ENCODE results near the gene GRAMD4. TPM values are rescaled to one million over a fixed set of nuclear protein-coding genes. Genes with fewer than 3 reads are reported as not detected.

GRAMD4 gene
- total RNA-seq, 2 experiments from 2014 or later, result 35.4 to 44.6 TPM

- H3K4me3 Mint-ChIP-seq, result no peak overlapping the region
Measured at GRCh38 chr22:46667245-46667623, 47.0 kb downstream of the GRAMD4 start.

GRCh38 chr22:46668116-46668515 lies 47.9 kb downstream of the GRAMD4 start:
- no peaks in the 10 kb centered on the region for H3K36me3 Mint-ChIP-seq

More at GRCh38 chr22:46667245-46667623, 47.0 kb downstream of the GRAMD4 start:
- Mint-ChIP-seq H3K36me3 (no peaks in the 10 kb centered on the region), H3K9me3 (ENCODE audit: low read depth) (no peaks in the 10 kb centered on the region), H3K4me1 (no peaks in the 10 kb centered on the region), H3K27me3 (no peaks in the 10 kb centered on the region), H3K27ac (no peak overlapping the region)
- no peak for ATAC-seq
- no peak for DNase-seq
- CTCF ChIA-PET, result no interaction called here

GRCh38 chr22:46669201-46669600 lies 49.0 kb downstream of the GRAMD4 start:
- H3K36me3 Mint-ChIP-seq, result no peaks in the 10 kb centered on the region
- H3K4me1 Mint-ChIP-seq, result peaks cover 12% of the 10 kb centered on the region
- no peaks in the 10 kb centered on the region for H3K9me3 Mint-ChIP-seq (ENCODE audit: low read depth)
- no peak overlapping the region for H3K27ac Mint-ChIP-seq
- CTCF ChIA-PET, result interaction anchor here (0.6 to 1.1 kb wide), 2 partner anchors 47 to 302 kb away, joined by 3 to 4 read pairs; no protein-coding TSS in a partner anchor
- DNase-seq (no peak), ATAC-seq (no peak)
- no peak overlapping the region for H3K4me3 Mint-ChIP-seq
- H3K27me3 Mint-ChIP-seq, result no peaks in the 10 kb centered on the region

More at GRCh38 chr22:46668116-46668515, 47.9 kb downstream of the GRAMD4 start:
- H3K4me3 Mint-ChIP-seq, result no peak overlapping the region
- no peaks in the 10 kb centered on the region for H3K27me3 Mint-ChIP-seq
- no peaks in the 10 kb centered on the region for H3K9me3 Mint-ChIP-seq (ENCODE audit: low read depth)
- H3K27ac Mint-ChIP-seq, result no peak overlapping the region
- CTCF ChIA-PET, result no interaction called here
- peaks cover 2% of the 10 kb centered on the region for H3K4me1 Mint-ChIP-seq
- ATAC-seq (no peak), DNase-seq (no peak)

- Mint-ChIP-seq H3K4me1 (peaks cover 23% of the 10 kb centered on the region), H3K27ac (no peak overlapping the region), H3K4me3 (no peak overlapping the region), H3K9me3 (ENCODE audit: low read depth) (no peaks in the 10 kb centered on the region), H3K27me3 (no peaks in the 10 kb centered on the region), H3K36me3 (no peaks in the 10 kb centered on the region)
- ATAC-seq, result no peak
- CTCF ChIA-PET, result interaction anchor here (0.9 kb wide), 1 partner anchor 109 kb away, joined by 3 read pairs; no protein-coding TSS in a partner anchor
- no peak for DNase-seq
Measured at GRCh38 chr22:46671824-46672432, 51.7 kb downstream of the GRAMD4 start.

- no peak overlapping the region for H3K4me3 Mint-ChIP-seq
- H3K36me3 Mint-ChIP-seq, result no peaks in the 10 kb centered on the region
- no peaks in the 10 kb centered on the region for H3K9me3 Mint-ChIP-seq (ENCODE audit: low read depth)
- H3K27me3 Mint-ChIP-seq, result no peaks in the 10 kb centered on the region
- CTCF ChIA-PET, result interaction anchor here (1.7 kb wide), 1 partner anchor 110 kb away, joined by 7 read pairs; no protein-coding TSS in a partner anchor
- no peak overlapping the region for H3K27ac Mint-ChIP-seq
- H3K4me1 Mint-ChIP-seq, result peaks cover 24% of the 10 kb centered on the region
- ATAC-seq (no peak), DNase-seq (no peak)
Measured at GRCh38 chr22:46672731-46673130, 52.5 kb downstream of the GRAMD4 start.

GRCh38 chr22:46673205-46673604 lies 53.0 kb downstream of the GRAMD4 start:
- Mint-ChIP-seq H3K27me3 (no peaks in the 10 kb centered on the region), H3K4me3 (no peak overlapping the region), H3K27ac (no peak overlapping the region), H3K9me3 (ENCODE audit: low read depth) (no peaks in the 10 kb centered on the region), H3K4me1 (peaks cover 27% of the 10 kb centered on the region), H3K36me3 (no peaks in the 10 kb centered on the region)
- ATAC-seq (no peak), DNase-seq (no peak)
- CTCF ChIA-PET, result interaction anchor here (1.7 kb wide), 1 partner anchor 110 kb away, joined by 7 read pairs; no protein-coding TSS in a partner anchor

- H3K27ac Mint-ChIP-seq, result peak overlapping the region; percentile 95
- DNase-seq, result no peak
- peaks cover 27% of the 10 kb centered on the region for H3K4me1 Mint-ChIP-seq
- H3K4me3 Mint-ChIP-seq, result peak overlapping the region; percentile 80
- H3K9me3 Mint-ChIP-seq (ENCODE audit: low read depth), result no peaks in the 10 kb centered on the region
- H3K36me3 Mint-ChIP-seq, result no peaks in the 10 kb centered on the region
- H3K27me3 Mint-ChIP-seq, result no peaks in the 10 kb centered on the region
- peak; percentile 28 for ATAC-seq
- CTCF ChIA-PET, result interaction anchor here (1.7 kb wide), 1 partner anchor 111 kb away, joined by 7 read pairs; no protein-coding TSS in a partner anchor
Measured at GRCh38 chr22:46673662-46674236, 53.6 kb downstream of the GRAMD4 start.

- peak; percentile 90 for ATAC-seq
- peak overlapping the region; percentile 95 for H3K27ac Mint-ChIP-seq
- H3K36me3 Mint-ChIP-seq, result no peaks in the 10 kb centered on the region
Measured at GRCh38 chr22:46674367-46674781, 54.2 kb downstream of the GRAMD4 start.

GRCh38 chr22:46674906-46675305 lies 54.7 kb downstream of the GRAMD4 start:
- H3K27ac Mint-ChIP-seq, result peak overlapping the region; percentile 95
- ATAC-seq, result peak; percentile 5
- no peak for DNase-seq
- H3K9me3 Mint-ChIP-seq (ENCODE audit: low read depth), result no peaks in the 10 kb centered on the region
- peak overlapping the region; percentile 80 for H3K4me3 Mint-ChIP-seq
- no peaks in the 10 kb centered on the region for H3K36me3 Mint-ChIP-seq
- peaks cover 27% of the 10 kb centered on the region for H3K4me1 Mint-ChIP-seq
- no peaks in the 10 kb centered on the region for H3K27me3 Mint-ChIP-seq
- CTCF ChIA-PET, result no interaction called here

More at GRCh38 chr22:46674367-46674781, 54.2 kb downstream of the GRAMD4 start:
- Mint-ChIP-seq H3K4me3 (peak overlapping the region; percentile 80), H3K27me3 (no peaks in the 10 kb centered on the region), H3K4me1 (peaks cover 27% of the 10 kb centered on the region), H3K9me3 (ENCODE audit: low read depth) (no peaks in the 10 kb centered on the region)
- DNase-seq, result peak; percentile 93
- CTCF ChIA-PET, result interaction anchor here (1.7 kb wide), 1 partner anchor 111 kb away, joined by 7 read pairs; no protein-coding TSS in a partner anchor

- H3K4me3 Mint-ChIP-seq, result no peak overlapping the region
- peaks cover 27% of the 10 kb centered on the region for H3K4me1 Mint-ChIP-seq
- H3K36me3 Mint-ChIP-seq, result no peaks in the 10 kb centered on the region
- CTCF ChIA-PET, result no interaction called here
- DNase-seq (no peak), ATAC-seq (no peak)
- H3K27me3 Mint-ChIP-seq, result no peaks in the 10 kb centered on the region
- peak overlapping the region; percentile 95 for H3K27ac Mint-ChIP-seq
- no peaks in the 10 kb centered on the region for H3K9me3 Mint-ChIP-seq (ENCODE audit: low read depth)
Measured at GRCh38 chr22:46675479-46675878, 55.3 kb downstream of the GRAMD4 start.

GRCh38 chr22:46675938-46676337 lies 55.8 kb downstream of the GRAMD4 start:
- Mint-ChIP-seq H3K9me3 (ENCODE audit: low read depth) (no peaks in the 10 kb centered on the region), H3K27ac (no peak overlapping the region), H3K4me1 (peaks cover 27% of the 10 kb centered on the region), H3K27me3 (no peaks in the 10 kb centered on the region), H3K4me3 (no peak overlapping the region), H3K36me3 (no peaks in the 10 kb centered on the region)
- ATAC-seq (no peak), DNase-seq (no peak)
- CTCF ChIA-PET, result no interaction called here

- ATAC-seq, result no peak
- Mint-ChIP-seq H3K27ac (no peak overlapping the region), H3K36me3 (no peaks in the 10 kb centered on the region), H3K27me3 (no peaks in the 10 kb centered on the region), H3K9me3 (ENCODE audit: low read depth) (no peaks in the 10 kb centered on the region), H3K4me1 (peaks cover 27% of the 10 kb centered on the region), H3K4me3 (no peak overlapping the region)
- DNase-seq, result no peak
- CTCF ChIA-PET, result no interaction called here
Measured at GRCh38 chr22:46676479-46676878, 56.3 kb downstream of the GRAMD4 start.

GRCh38 chr22:46676881-46677280 lies 56.7 kb downstream of the GRAMD4 start:
- no peaks in the 10 kb centered on the region for H3K36me3 Mint-ChIP-seq
- H3K27ac Mint-ChIP-seq, result no peak overlapping the region
- DNase-seq (no peak), ATAC-seq (no peak)
- H3K4me3 Mint-ChIP-seq, result no peak overlapping the region
- H3K4me1 Mint-ChIP-seq, result peaks cover 27% of the 10 kb centered on the region
- CTCF ChIA-PET, result no interaction called here
- H3K27me3 Mint-ChIP-seq, result no peaks in the 10 kb centered on the region
- H3K9me3 Mint-ChIP-seq (ENCODE audit: low read depth), result no peaks in the 10 kb centered on the region

Measured in activated CD8-positive, alpha-beta memory T cell treated with anti-CD3 and anti-CD28 coated beads, Interleukin-2, amount 10 ng/mL, durations not matched to agents 7 days and 5 days (primary cell).